ENCODE data around the gene ATPAF2. TPM values are rescaled to one million over a fixed set of nuclear protein-coding genes. Genes with fewer than 3 reads are reported as not detected.

The ATPAF2 gene
- 10 to 100 TPM; 32.2 to 35.0 TPM for total RNA-seq

DNA sequence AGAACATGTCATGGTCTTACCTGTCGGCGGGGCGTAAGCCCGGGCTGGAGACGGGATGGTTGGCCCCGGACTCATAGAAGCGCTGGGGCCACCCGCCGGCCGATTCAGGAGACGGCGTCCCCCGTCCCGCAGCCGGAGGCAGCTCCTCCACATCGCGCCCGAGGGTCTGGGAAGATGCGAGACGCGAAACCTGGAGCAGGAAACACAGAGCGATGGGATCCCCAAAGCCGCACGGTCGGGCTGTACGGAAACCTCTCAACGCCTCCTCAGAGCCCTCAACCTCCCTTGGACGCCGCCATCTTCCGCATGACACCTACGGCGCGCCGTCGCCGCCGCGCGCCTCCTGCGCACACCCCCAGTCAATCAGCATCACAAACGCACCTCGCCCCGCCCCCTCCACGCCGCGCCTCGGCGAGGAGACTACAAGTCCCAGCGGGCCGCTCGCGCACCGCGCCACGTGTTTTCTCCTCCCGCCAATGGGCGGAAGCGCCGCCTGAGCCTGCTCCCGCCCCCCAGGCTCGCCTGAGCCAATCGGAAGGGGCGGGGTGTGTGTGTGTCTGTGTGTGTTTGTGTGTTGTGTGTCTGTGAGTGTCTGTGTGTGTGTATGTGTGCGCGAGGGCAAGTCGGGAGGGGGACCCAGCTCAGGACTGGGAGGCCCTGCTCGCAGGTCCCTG, at the start of gene ATPAF2, which contains the start of gene GID4:
ATPAF2 (minus strand) TSS at position 308 of the 674 bp plus-strand sequence; CDS start at position 153, 155 bp downstream.
GID4 (plus strand) TSS at position 548 of the 674 bp plus-strand sequence; CDS start at position 605, 57 bp downstream.
- Mint-ChIP-seq H3K27ac (peak within 1 kb of the TSS; percentile 93 to 97), H3K9me3 (no peaks in the 10 kb centered on the region), H3K36me3 (peaks cover 21 to 24% of the 10 kb centered on the region in 2 donors)
- peak; percentile 93 for ATAC-seq
- DNase-seq (ENCODE audit: low spot score in 2 of 2), result peak; percentile 99 to 100

- H3K36me3 Mint-ChIP-seq, result peaks cover 10 to 14% of the 10 kb centered on the region in 2 donors
- peak; percentile 96 to 97 for ATAC-seq
- H3K27ac Mint-ChIP-seq, result peak within 1 kb of the TSS; percentile 96 to 99
- DNase-seq (ENCODE audit: low spot score in 2 of 2), result peak; percentile 92 to 94
- no peaks in the 10 kb centered on the region for H3K9me3 Mint-ChIP-seq
Measured at GRCh38 chr17:18087610-18088491, 48.9 kb upstream of the ATPAF2 start, which contains the start of gene DRG2. Gene DRG2, plus strand, starts transcription at chr17:18087948. Its CDS starts 76 bp downstream, at chr17:18088024.

GRCh38 chr17:18084256-18084655, 45.3 kb upstream of the ATPAF2 start:
- peaks cover 10 to 14% of the 10 kb centered on the region in 2 donors for H3K36me3 Mint-ChIP-seq
- no peaks in the 10 kb centered on the region for H3K9me3 Mint-ChIP-seq
- ATAC-seq (no peak), DNase-seq (ENCODE audit: low spot score in 2 of 2) (no peak)
- no peak overlapping the region for H3K27ac Mint-ChIP-seq

DNA sequence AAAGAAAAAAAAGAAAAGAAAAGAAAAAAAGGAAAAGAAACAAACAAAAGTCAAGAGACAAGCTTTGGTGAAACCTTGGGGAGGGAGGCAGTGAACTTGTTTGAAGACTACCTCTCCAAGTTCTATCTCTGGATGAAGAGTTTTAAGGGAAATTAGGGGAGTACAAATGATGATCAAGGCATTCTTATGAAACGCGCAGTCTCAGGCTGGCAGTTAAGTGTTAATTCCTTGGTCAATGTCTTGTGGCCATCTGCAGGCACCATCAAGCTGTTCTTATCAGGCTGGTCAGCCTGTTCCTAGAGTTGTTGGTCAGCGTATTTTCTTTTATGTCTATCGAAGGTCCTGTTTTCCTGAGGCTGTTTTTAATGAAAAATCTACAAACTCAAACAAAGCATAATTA, 40.6 kb upstream of the ATPAF2 start:
- H3K27ac Mint-ChIP-seq, result no peak overlapping the region
- no peaks in the 10 kb centered on the region for H3K36me3 Mint-ChIP-seq
- ATAC-seq, result no peak
- H3K9me3 Mint-ChIP-seq, result no peaks in the 10 kb centered on the region
- DNase-seq (ENCODE audit: low spot score in 2 of 2), result no peak

DNA sequence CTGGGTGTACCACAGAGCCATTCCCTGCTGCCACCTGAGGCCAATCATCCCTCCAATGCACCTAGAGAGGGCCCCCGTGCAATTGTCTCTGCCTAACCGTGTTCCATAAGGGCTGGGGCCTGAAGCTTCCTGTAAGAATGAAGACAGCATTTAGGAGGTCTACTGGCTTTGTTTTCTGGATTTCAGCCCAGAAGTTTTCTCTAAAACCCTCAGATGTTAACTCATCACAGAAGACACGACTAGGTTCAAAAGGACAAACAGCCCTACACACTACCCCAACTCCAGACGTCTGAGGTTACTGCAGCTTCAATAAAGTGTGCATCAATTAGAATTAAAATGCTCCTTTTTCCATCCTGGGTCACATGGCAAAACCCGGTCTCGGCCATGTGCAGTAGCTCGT, 38.0 kb upstream of the ATPAF2 start:
- H3K27ac Mint-ChIP-seq, result no peak overlapping the region
- DNase-seq (ENCODE audit: low spot score in 2 of 2), result no peak
- no peak for ATAC-seq
- H3K36me3 Mint-ChIP-seq, result no peaks in the 10 kb centered on the region
- no peaks in the 10 kb centered on the region for H3K9me3 Mint-ChIP-seq

- Mint-ChIP-seq H3K36me3 (no peaks in the 10 kb centered on the region), H3K27ac (no peak overlapping the region), H3K9me3 (no peaks in the 10 kb centered on the region)
- ATAC-seq (no peak), DNase-seq (ENCODE audit: low spot score in 2 of 2) (no peak)
Measured at GRCh38 chr17:18074566-18075272, 35.8 kb upstream of the ATPAF2 start.

DNA sequence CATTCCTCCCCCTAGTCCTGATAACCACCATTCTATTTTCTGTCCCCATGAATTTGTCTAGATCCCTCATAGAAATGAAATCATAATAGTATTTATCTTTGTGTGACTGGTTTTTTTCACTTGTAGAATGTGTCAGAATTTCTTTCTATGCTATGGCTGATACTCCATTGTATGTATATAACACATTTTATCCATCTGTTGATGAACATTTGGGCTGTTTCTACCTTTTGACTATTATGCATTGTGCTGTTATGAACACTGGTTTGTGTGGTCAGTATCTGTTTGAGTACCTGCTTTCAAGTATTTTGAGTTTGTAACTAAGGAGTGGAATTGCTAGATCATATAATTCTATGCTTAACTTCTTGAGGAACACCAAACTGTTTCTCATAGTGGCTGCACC, 32.8 kb upstream of the ATPAF2 start:
- Mint-ChIP-seq H3K27ac (no peak overlapping the region), H3K9me3 (no peaks in the 10 kb centered on the region), H3K36me3 (no peaks in the 10 kb centered on the region)
- DNase-seq (ENCODE audit: low spot score in 2 of 2) (no peak), ATAC-seq (peak in 1 of 2 donors; percentile 90)

GRCh38 chr17:18070861-18071340, 31.9 kb upstream of the ATPAF2 start:
- no peak overlapping the region for H3K27ac Mint-ChIP-seq
- no peak for DNase-seq (ENCODE audit: low spot score in 2 of 2)
- H3K9me3 Mint-ChIP-seq, result no peaks in the 10 kb centered on the region
- H3K36me3 Mint-ChIP-seq, result no peaks in the 10 kb centered on the region
- ATAC-seq, result peak in 1 of 2 donors; percentile 12

DNA sequence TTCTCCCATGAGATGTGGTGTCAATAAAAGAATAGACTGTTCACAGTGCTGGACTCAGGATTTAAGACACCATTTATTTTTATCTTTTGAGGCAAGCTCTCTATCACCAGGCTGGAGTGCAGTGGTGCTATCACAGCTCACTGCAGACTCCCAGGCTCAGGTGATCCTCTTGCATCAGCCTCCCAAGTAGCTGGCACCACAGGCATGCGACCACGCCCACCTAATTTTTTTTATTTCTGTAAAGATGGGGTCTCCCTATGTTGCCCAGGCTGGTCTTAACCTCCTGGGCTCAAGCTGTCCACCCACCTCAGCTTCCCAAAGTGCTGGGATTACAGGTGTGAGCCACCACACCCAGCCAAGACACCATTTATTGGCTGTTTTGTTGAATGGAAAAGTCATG, 30.1 kb upstream of the ATPAF2 start:
- ATAC-seq (no peak), DNase-seq (ENCODE audit: low spot score in 2 of 2) (no peak)
- Mint-ChIP-seq H3K36me3 (no peaks in the 10 kb centered on the region), H3K9me3 (no peaks in the 10 kb centered on the region), H3K27ac (no peak overlapping the region)

DNA sequence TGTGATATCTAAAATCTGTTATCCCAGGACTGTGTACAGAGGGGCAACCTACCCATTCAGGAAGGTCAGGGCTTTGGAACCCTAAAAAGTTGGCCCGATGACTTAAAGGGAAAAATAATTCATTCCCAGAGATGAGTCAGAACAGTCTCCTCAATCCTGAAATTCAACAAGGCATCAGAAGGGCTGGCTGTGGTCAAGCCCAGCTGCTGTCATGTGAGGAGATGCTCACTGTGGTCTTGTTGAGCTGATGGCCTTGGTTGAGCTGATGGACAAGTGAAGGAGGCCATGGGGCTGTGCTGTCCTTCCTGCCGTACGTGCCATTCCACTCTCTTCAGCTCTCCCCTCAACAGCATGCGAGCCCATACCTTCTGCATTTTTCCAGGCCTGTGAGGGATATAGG, 27.9 kb upstream of the ATPAF2 start:
- no peak for DNase-seq (ENCODE audit: low spot score in 2 of 2)
- peak overlapping the region in 1 of 2 donors; percentile 9 for H3K27ac Mint-ChIP-seq
- no peak for ATAC-seq

DNA sequence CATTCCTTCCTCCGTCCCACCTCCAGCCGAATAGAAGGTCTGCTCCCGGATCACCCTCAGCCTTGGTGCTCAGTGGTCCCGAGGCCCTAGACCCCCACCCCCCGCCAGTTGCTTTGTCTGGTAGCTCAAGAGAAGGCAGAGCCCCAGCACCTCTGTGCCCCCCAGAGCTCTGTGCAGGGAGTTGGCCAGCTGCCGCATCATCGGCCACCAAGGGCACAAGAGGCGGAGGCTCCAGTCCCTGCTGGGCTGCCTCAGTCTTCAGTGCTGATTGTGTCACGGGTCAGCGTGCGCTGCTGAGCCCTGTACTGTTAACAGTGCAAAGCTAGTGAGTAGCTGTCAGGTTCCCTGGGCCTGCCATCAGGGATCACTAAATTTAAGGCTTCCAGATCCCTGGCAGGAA, 26.6 kb upstream of the ATPAF2 start:
- no peak for ATAC-seq
- H3K36me3 Mint-ChIP-seq, result no peaks in the 10 kb centered on the region
- H3K27ac Mint-ChIP-seq, result no peak overlapping the region

More for the DNA sequence above, 27.9 kb upstream of the ATPAF2 start:
- H3K9me3 Mint-ChIP-seq, result no peaks in the 10 kb centered on the region
- no peaks in the 10 kb centered on the region for H3K36me3 Mint-ChIP-seq

GRCh38 chr17:18064053-18064452, 25.1 kb upstream of the ATPAF2 start:
- no peak for ATAC-seq
- H3K27ac Mint-ChIP-seq, result no peak overlapping the region
- no peaks in the 10 kb centered on the region for H3K9me3 Mint-ChIP-seq
- no peak for DNase-seq (ENCODE audit: low spot score in 2 of 2)
- H3K36me3 Mint-ChIP-seq, result peaks cover 0 to 4% of the 10 kb centered on the region in 2 donors

More for the DNA sequence above, 26.6 kb upstream of the ATPAF2 start:
- DNase-seq (ENCODE audit: low spot score in 2 of 2), result no peak
- H3K9me3 Mint-ChIP-seq, result no peaks in the 10 kb centered on the region

GRCh38 chr17:18059283-18059682, 20.3 kb upstream of the ATPAF2 start:
- DNase-seq (ENCODE audit: low spot score in 2 of 2) (no peak), ATAC-seq (no peak)
- Mint-ChIP-seq H3K27ac (peak overlapping the region in 1 of 2 donors; percentile 36), H3K36me3 (peaks cover 4 to 13% of the 10 kb centered on the region in 2 donors), H3K9me3 (no peaks in the 10 kb centered on the region)

- DNase-seq (ENCODE audit: low spot score in 2 of 2), result no peak
- Mint-ChIP-seq H3K27ac (no peak overlapping the region), H3K36me3 (peaks cover 4 to 13% of the 10 kb centered on the region in 2 donors), H3K9me3 (no peaks in the 10 kb centered on the region)
- ATAC-seq, result no peak
Measured at GRCh38 chr17:18056214-18056613, 17.2 kb upstream of the ATPAF2 start.

DNA sequence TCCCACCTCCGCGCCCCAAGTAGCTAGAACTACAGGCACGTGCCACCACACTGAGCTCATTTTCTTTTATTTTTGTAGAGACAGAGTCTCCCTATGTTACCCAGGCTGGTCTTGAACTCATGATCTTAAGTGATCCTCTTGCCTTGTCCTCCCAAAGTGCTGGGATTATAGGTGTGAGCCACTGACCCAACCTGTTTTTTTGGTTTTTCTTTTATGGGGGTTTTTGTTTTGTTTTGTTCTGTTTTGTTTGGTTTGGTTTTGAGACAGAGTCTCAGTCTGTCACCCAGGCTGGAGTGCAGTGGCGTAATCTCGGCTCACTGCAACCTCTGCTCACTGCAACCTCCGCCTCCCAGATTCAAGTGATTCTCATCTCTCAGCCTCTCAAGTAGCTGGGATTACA, 16.6 kb upstream of the ATPAF2 start:
- Mint-ChIP-seq H3K36me3 (peaks cover 4 to 13% of the 10 kb centered on the region in 2 donors), H3K27ac (peak overlapping the region in 1 of 2 donors; percentile 57), H3K9me3 (no peaks in the 10 kb centered on the region)
- ATAC-seq (no peak), DNase-seq (ENCODE audit: low spot score in 2 of 2) (no peak)

- DNase-seq (ENCODE audit: low spot score in 2 of 2) (no peak), ATAC-seq (no peak)
- Mint-ChIP-seq H3K36me3 (peaks cover 0 to under 1% of the 10 kb centered on the region in 2 donors), H3K27ac (peak overlapping the region in 1 of 2 donors; percentile 72), H3K9me3 (no peaks in the 10 kb centered on the region)
Measured at GRCh38 chr17:18045691-18046350, 6.9 kb upstream of the ATPAF2 start.
